GM23338 (cell line): Measurements from ENCODE around the gene ZBTB7C.

Experiments used
- CREB1 ChIP-seq: fragments of 250-450 bp; sonication (Bioruptor Pico); IDR thresholded peaks from 2 replicates; pipeline ENCODE4 v1.5.0; 2020; ENCODE audit warnings: low read depth, mild to moderate bottlenecking, moderate library complexity
- ETS1 ChIP-seq: IDR thresholded peaks from 2 replicates; pipeline ENCODE4 v1.6.1; 2016; ENCODE audit warnings: antibody characterized with exemption
- EZH2 ChIP-seq: fragments of 200-600 bp; sonication (generic); IDR thresholded peaks from one replicate; pipeline ENCODE4 v1.8.0; 2017; ENCODE audit warnings: antibody characterized with exemption, mild to moderate bottlenecking, low read depth; ENCODE audit not compliant: unreplicated experiment
- EZH2phosphoT487 ChIP-seq: fragments of 200-600 bp; sonication (generic); IDR thresholded peaks from one replicate; pipeline ENCODE4 v1.8.1; 2018; ENCODE audit warnings: antibody characterized with exemption; ENCODE audit not compliant: unreplicated experiment
- POLR2AphosphoS5 ChIP-seq: IDR thresholded peaks from 2 replicates; pipeline ENCODE4 v1.6.1; 2016; ENCODE audit warnings: antibody characterized with exemption, low read depth
- REST ChIP-seq: IDR thresholded peaks from one replicate; pipeline ENCODE4 v1.6.1; 2018; ENCODE audit warnings: antibody characterized with exemption; ENCODE audit not compliant: unreplicated experiment
- STAT1 ChIP-seq: IDR thresholded peaks from one replicate; pipeline ENCODE4 v1.6.1; 2016; ENCODE audit warnings: antibody characterized with exemption; ENCODE audit not compliant: unreplicated experiment
- ZNF114 ChIP-seq: fragments of 250-450 bp; sonication (Bioruptor Pico); IDR thresholded peaks from 2 replicates; pipeline ENCODE4 v1.5.0; 2020; ENCODE audit warnings: mild to moderate bottlenecking, moderate library complexity
- TF ChIP-seq, protein P1 (sequence below), 2 experiments: fragments of 200-600 bp in 1 of 2; sonication (generic) in 1 of 2; conservative IDR thresholded peaks; 2 replicates each; pipeline versions ENCODE4 v1.5.1 to v1.6.1; 2016 to 2017; ENCODE audit warnings: antibody characterized with exemption in 2 of 2, low read depth in 2 of 2, mild to moderate bottlenecking in 2 of 2, moderate library complexity in 1 of 2

DNA sequence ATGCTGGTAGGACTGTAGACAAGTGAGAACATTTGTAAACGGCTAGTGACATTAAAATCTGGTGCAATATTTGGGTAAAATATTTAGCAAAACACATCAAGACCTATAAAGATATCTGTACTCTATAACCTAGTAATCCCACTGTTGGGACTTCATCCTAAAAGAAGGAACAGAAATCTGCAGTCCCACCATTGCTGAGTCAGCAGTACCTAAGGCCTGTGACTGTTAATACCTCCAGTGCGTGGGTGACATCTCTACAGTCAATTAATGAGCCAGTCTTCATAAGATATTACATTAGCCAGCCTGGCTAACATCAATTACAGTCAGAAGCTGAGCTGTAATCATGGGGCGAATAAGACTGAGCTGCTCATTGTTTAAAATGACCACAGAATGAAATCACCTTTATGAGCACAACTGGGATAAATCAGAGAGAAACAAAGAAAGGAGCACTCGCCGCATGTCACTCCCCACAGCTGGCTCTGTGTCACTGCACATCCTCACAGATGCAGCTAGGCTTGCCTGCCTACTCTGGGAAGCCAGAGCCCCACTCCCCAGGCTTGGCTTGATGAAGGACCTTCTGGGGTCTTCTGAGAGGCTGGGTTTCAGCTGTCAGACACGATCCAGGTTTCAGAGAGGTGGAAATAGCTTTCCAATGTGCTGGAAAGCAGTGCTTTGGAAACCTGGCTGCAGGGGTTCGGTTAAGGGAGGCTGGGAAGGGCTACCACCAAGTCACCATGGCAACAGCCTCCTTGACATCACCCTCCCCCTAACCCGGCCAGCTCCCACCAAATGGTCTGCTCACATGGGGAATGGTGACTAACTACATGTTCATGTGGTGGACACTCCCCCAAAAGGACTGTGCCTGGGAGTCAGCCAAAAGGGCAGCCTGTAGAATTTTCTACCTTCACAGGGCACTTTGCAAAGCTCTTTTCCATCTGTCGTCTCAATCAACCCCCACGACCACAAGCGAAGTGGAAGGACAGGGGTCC lies 145.0 kb downstream of the ZBTB7C start:
- TF ChIP-seq EZH2phosphoT487 (no peak), REST (no peak), POLR2AphosphoS5 (no peak), ETS1 (no peak), CREB1 (CRISPR knock-in tag) (no peak), EZH2 (no peak), STAT1 (no peak), ZNF114 (CRISPR knock-in tag) (no peak)
- TF ChIP-seq, protein P1, sequence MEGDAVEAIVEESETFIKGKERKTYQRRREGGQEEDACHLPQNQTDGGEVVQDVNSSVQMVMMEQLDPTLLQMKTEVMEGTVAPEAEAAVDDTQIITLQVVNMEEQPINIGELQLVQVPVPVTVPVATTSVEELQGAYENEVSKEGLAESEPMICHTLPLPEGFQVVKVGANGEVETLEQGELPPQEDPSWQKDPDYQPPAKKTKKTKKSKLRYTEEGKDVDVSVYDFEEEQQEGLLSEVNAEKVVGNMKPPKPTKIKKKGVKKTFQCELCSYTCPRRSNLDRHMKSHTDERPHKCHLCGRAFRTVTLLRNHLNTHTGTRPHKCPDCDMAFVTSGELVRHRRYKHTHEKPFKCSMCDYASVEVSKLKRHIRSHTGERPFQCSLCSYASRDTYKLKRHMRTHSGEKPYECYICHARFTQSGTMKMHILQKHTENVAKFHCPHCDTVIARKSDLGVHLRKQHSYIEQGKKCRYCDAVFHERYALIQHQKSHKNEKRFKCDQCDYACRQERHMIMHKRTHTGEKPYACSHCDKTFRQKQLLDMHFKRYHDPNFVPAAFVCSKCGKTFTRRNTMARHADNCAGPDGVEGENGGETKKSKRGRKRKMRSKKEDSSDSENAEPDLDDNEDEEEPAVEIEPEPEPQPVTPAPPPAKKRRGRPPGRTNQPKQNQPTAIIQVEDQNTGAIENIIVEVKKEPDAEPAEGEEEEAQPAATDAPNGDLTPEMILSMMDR (conservative IDR thresholded peaks at IDR 0.05; ENCODE audit: low read depth in 2 of 2) = no peak
